ENCODE results near the gene AFF3.

The AFF3 gene

DNA sequence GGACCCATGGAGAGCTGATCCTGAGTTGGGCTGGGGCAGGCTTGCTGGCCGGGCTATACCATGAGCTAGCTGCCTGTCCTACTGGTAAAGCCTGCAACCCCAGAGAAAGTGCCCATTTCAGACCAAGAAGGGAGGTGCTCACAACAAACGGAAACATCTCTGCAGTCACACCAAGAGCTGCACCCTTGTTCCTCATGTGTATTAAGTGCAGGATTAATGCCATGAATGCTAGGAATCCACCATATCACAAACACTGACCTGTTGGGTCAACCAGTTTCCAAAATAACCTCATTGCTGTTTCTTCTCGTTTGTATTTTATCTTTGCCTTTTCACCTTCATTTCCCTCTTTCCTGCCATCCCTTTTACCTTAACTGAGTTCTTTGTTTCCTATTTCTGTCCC is 69.9 kb downstream of the AFF3 start:
- no peak for DNase-seq (ENCODE audit: low read depth, low spot score)

GRCh38 chr2:100071335-100072043 is 70.9 kb downstream of the AFF3 start:
- no peak for DNase-seq (ENCODE audit: low read depth, low spot score)

DNA sequence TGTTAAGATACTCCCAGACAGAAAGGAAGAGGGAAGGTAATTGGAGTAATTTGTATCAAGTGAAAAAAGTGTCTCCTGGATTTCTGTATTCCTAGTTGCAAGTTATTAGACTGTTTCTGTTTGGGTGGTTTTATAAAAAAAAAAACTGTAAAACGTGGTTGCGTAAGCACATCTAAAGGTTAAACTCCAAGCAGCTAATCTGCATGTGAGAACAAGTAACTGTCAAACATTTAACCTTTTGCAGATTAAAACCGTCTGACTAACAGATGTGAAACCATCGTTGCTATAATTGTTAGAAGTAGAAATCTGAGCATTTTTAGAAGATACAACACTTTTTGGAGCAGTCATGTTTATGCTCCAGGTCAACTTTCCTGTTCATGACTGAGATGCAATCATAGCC is 72.3 kb downstream of the AFF3 start:
- no peak for DNase-seq (ENCODE audit: low read depth, low spot score)

DNA sequence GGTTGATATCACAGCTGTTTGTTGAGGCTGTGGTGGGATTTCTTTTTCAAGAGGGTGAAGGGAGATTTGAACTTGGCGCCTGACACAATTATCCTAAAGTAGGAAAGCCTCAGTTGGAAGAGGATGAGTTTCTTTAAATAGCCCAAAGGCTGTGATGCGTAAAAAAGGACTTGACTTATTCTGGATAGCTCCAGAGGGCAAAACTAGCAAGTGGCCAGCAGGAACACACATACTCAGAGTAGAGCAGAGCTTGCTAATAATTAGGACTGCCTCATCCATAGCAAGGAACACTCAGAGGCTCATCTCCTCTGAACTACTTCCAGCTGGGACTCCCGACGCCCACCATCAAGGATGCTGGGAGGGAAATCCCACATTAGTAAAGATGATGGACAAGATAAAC is 74.0 kb downstream of the AFF3 start:
- DNase-seq (ENCODE audit: low read depth, low spot score), result no peak

- DNase-seq (ENCODE audit: low read depth, low spot score), result no peak
Observed at GRCh38 chr2:100067784-100068183, 74.6 kb downstream of the AFF3 start.

GRCh38 chr2:100066856-100067255 is 75.5 kb downstream of the AFF3 start:
- DNase-seq (ENCODE audit: low read depth, low spot score), result no peak

DNA sequence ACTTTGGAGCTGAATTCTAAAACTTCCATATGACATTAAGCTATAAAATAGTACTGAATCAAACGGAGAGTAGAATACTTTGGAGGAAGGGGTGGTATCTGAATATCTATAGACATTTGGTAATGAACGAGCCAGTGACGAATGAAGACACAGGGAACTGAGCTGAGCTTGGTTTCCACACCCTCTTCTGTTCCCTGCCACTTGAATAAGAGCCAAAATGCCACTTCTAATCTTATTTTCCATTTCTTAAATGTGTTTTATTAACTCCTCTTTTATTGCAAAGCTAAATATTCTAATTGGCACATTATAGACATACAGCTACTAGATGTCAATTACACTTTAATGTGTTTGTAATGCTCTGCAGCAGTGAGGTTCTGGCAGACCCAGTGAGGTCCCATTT is 76.1 kb downstream of the AFF3 start:
- no peak for DNase-seq (ENCODE audit: low read depth, low spot score)

DNA sequence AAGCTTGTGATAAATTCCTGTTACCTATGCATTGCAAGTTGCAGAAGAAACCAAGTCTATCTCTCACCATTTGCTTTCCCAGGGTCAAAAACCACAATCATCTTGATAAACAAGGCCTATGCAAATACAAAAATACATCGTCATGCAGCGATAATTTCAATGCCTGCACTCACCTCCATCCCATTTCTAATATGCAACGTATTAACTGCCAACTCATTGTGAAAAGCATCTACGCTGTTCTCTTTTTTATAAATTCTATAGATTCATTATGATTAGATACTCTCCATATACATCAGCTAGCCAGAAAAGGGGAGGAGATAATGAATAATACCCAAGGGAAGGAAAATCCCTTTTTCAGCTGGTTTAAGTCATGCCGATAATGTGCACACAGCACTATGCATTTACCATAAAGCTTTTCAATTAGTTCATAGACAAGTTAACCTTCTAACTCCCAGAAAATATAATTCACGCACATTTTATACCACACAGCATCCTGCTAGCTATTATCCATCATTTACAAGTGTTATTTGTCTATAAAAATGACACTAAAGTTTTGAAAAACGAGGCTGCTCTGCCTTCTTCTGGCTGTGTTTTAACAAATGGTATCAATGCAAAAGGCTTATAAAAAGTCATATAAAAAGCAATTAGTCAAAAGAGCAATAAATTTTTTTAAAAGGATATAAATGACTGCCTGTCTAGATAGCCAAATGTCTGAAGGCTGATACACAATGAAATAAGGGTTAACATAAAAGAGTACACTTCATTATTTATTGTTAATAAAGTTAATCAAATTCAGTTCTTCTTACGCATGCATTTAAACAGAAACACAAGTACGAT is 77.6 kb downstream of the AFF3 start:
- no peak for DNase-seq (ENCODE audit: low read depth, low spot score)

GRCh38 chr2:100064165-100064564 is 78.2 kb downstream of the AFF3 start:
- no peak for DNase-seq (ENCODE audit: low read depth, low spot score)

DNA sequence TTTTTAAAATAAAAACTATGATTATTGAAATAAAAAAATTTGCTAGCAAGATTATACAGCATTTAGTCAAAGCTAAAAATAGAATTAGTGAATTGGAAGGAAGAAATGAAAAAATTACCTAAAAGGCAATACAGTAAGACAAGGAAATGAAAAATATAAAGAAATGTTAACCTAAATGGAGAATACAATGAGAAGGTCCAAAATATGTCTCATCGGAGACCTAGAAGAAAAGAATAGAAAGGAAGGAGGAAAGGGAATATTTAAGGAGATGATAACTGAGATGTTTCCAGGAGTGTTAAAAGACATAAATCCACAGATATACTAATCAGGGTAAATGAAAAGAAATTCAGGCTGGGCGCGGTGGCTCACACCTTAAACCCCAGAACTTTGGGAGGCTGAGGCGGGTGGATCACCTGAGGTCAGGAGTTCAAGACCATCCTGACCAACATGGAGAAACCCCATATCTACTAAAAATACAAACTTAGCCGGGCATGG is 78.9 kb downstream of the AFF3 start:
- no peak for DNase-seq (ENCODE audit: low read depth, low spot score)

DNA sequence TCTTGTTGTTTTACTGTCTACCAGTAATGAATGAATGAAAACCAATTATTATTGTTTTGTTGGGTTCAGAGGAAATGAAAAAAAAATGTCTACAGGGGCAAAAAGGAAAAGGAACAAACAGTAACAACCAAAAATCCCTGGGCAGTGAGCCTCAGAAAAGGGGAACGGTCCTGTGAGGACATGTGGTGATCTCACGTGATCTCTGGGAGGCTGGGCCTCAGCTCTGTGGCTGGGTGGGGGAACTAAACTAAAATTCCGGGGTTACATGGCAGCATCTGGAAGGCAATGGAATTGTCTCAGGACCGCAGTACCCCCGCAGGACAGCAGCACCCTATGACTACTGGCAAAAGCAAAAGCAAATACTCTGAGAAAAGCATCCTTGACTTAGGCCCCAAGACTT is 80.1 kb downstream of the AFF3 start:
- DNase-seq (ENCODE audit: low read depth, low spot score), result no peak

GRCh38 chr2:100060875-100061274 is 81.5 kb downstream of the AFF3 start:
- no peak for DNase-seq (ENCODE audit: low read depth, low spot score)

DNA sequence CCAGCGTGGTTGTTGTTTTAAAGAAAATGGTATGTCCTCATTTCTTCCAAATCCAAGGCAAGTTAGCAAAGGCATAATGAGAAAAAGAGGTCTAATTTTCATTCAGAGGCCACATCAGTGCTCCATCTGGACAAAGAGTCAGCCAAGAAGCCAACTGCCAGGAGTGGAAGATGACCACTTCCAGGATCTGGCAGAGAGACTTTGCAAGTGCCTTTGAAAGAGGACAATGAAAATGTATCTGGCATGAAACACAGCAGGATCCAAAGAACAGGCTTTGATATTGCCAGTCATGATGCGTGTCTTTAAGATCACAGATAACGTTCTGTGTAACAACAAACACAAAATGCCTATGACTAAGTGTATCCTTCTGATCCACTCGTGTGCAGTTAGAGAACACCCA is 82.8 kb downstream of the AFF3 start:
- no peak for DNase-seq (ENCODE audit: low read depth, low spot score)

GRCh38 chr2:100057901-100058261 is 84.5 kb downstream of the AFF3 start:
- no peak for DNase-seq (ENCODE audit: low read depth, low spot score)

DNA sequence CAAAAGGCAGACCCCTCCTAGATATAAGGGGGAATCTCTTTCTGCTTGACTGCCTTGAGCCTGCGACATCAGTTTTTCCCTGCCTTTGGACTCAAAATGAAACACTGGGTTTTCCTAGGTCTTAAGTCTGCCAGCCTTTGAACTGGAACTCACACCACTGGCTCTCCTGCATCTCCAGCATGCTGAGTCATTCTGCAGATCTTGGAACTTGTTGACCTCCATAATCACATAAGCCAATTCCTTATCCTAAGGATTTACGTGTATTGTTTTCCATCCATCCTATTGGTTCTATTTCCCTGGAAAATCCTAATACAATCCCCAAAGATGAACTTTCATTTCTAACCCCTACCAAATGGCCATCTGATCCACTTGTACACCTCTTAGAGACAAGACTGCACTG is 88.0 kb downstream of the AFF3 start:
- no peak for DNase-seq (ENCODE audit: low read depth, low spot score)

DNA sequence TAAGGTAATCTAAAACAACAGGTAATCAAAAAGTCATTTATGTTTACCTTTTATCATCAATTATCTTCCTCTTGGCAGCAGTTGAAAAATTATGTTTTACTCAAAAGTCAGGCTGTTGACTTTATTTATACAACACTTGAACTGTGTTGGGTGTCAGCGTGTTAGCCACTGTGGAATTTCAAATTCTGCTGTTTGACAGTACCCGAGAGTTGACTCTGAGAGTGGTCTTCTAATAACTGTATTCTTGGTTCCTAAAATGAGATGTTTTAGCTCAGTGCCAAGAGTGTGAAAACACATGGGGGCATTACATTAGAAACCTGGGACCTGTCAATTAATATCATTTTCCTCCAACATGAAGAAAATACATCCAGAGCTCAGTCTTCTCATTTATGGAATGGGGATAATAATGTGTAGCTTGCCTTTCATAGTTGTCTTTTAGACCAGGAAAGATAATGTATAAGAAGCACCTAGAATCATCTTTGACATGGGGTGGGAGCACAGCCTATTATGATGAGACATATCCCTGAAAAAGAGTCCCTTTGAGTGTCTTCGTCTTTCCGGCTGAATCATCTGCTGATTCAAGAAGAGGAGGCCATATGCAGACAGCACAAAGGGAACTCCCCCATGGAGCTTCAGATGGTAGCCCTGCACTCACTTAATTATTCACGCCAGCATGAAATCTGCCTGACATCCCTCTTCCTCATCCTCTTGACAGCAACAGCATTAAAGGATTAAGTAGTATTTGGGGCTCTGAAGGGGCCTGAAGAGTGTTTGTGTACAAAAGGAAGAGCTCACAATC is 89.1 kb downstream of the AFF3 start:
- DNase-seq (ENCODE audit: low read depth, low spot score), result no peak

DNA sequence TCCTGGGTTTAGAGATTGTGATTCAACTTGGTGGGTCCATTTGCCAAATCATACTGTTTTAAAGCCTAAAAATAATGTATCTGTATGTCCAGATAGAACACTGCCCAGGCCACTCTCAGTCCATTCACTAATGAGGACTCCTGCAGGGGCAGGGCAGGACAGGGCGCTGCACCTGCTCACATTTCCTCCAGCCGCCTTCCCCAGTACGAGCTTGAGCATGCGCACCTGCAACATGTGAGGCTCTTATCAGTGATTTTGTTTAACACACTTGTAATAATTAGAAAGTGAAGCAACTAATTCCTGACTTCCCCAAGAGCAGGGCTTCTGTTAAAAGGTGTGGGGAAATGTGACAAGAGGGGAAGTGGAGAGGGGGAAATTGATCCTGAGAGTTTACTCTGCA is 89.7 kb downstream of the AFF3 start:
- no peak for DNase-seq (ENCODE audit: low read depth, low spot score)

- no peak for DNase-seq (ENCODE audit: low read depth, low spot score)
Observed at GRCh38 chr2:100051253-100051652, 91.1 kb downstream of the AFF3 start.

- no peak for DNase-seq (ENCODE audit: low read depth, low spot score)
Observed at GRCh38 chr2:100050685-100051084, 91.7 kb downstream of the AFF3 start.

GRCh38 chr2:100046961-100047947 is 95.1 kb downstream of the AFF3 start:
- DNase-seq (ENCODE audit: low read depth, low spot score), result no peak

GRCh38 chr2:100045000-100045399 is 97.4 kb downstream of the AFF3 start:
- DNase-seq (ENCODE audit: low read depth, low spot score), result no peak

All from brain pericyte (primary cell).